ENCODE measurements around the gene TNS1.

TNS1 gene

GRCh38 chr2:217803653-217803960, 199.2 kb downstream of the TNS1 start:
- TF ChIP-seq CTCF (IDR thresholded peaks at IDR 0.05; ENCODE audit: extremely low read depth, missing control alignments): no peak
- no peak for DNase-seq (ENCODE audit: low spot score)

GRCh38 chr2:217802876-217803652, 199.7 kb downstream of the TNS1 start:
- DNase-seq (ENCODE audit: low spot score): no peak
- TF ChIP-seq CTCF (IDR thresholded peaks at IDR 0.05; ENCODE audit: extremely low read depth, missing control alignments): no peak

- no peak for TF ChIP-seq CTCF (IDR thresholded peaks at IDR 0.05; ENCODE audit: extremely low read depth, missing control alignments)
- no peak for DNase-seq (ENCODE audit: low spot score)
Measured at GRCh38 chr2:217802266-217802665, 200.5 kb downstream of the TNS1 start.

GRCh38 chr2:217801711-217802110, 201.1 kb downstream of the TNS1 start:
- no peak for TF ChIP-seq CTCF (IDR thresholded peaks at IDR 0.05; ENCODE audit: extremely low read depth, missing control alignments)

GRCh38 chr2:217801115-217801531, 201.7 kb downstream of the TNS1 start:
- no peak for DNase-seq (ENCODE audit: low spot score)
- no peak for TF ChIP-seq CTCF (IDR thresholded peaks at IDR 0.05; ENCODE audit: extremely low read depth, missing control alignments)

More at GRCh38 chr2:217801711-217802110, 201.1 kb downstream of the TNS1 start:
- DNase-seq (ENCODE audit: low spot score): no peak

- TF ChIP-seq CTCF (IDR thresholded peaks at IDR 0.05; ENCODE audit: extremely low read depth, missing control alignments): no peak
- no peak for DNase-seq (ENCODE audit: low spot score)
Measured at GRCh38 chr2:217800433-217801114, 202.2 kb downstream of the TNS1 start.
